IPS-18a (cell line): ENCODE data around the gene COQ10A.
"Not testable (repeated sequence)": the region's sequence is repeated elsewhere in the genome, so short reads cannot be mapped to it uniquely, and the experiment has no call there.

Source experiments
- H3K27ac ChIP-seq: one replicate; pipeline ENCODE4 v1.5.1; 2013; ENCODE audit warnings: low read length
- H3K27me3 ChIP-seq: one replicate; pipeline ENCODE4 v1.6.1; 2013; ENCODE audit warnings: mild to moderate bottlenecking, low read length; ENCODE audit not compliant: control insufficient read depth, insufficient read depth
- H3K36me3 ChIP-seq: one replicate; pipeline ENCODE4 v1.6.1; 2013; ENCODE audit warnings: low read depth, low read length; ENCODE audit not compliant: control insufficient read depth
- H3K4me1 ChIP-seq: one replicate; pipeline ENCODE4 v1.6.1; 2013; ENCODE audit warnings: low read depth, low read length; ENCODE audit not compliant: control insufficient read depth
- H3K4me3 ChIP-seq: one replicate; pipeline ENCODE4 v1.5.1; 2013; ENCODE audit warnings: low read length
- H3K9ac ChIP-seq: one replicate; pipeline ENCODE4 v1.6.1; 2013; ENCODE audit warnings: mild to moderate bottlenecking, low read length, moderate library complexity
- H3K9me3 ChIP-seq: one replicate; pipeline ENCODE4 v1.6.1; 2013; ENCODE audit warnings: low read depth, low read length; ENCODE audit not compliant: control insufficient read depth

COQ10A gene

DNA sequence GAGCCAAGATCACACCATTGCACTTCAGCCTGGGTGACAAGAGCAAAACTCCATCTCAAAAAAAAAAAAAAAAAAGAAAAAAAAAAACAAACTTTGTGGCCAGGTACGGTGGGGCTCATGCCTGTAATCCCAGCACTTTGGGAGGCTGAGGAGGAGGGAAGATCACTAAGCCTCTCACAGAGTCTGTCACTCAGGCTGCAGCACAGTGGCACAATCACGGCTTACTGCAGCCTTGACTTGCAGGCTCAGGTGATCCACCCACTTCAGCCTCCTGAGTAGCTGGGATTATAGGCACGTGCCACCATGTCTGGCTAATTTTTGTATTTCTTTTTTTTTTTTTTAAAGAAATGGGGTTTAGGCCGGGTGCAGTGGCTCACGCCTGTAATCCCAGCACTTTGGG lies 17.5 kb downstream of the COQ10A start:
- peaks cover 51% of the 10 kb centered on the region for H3K36me3 ChIP-seq

DNA sequence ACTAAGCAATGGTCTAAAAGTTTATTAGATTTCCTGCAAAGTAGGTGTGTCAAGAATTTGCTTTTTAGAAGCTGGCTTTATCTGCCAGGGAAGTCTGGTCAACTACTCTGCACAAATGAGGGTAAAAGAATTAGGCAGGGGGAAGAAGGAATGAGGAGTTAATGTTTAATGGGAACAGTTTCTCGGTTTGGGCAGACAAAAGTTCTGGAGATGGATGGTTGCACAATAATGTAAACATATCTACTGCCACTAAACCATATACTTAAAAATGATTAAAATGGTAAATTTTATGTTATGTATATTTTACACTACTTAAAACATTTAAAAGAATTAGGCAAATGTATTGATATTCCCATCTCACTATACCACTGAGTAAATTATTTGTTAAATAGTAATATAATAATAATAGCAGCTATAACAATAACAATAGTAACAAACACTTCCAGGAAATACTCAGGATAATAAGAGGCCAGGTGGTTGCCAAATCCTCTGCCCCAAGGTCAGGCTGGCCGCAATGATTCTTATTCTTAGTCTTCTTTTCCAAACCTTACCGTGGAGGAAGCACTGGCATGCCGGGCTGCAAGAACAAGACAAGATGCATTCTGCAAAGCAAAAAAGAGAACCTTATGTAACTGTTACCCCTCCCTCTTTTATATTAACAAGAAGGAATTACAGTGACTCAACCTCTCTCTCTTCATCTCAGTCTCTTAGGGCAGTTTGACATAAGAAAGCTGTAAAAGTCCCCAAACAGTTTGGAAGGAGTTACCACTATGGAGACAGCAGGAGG lies 19.5 kb downstream of the COQ10A start:
- no peaks in the 10 kb centered on the region for H3K4me1 ChIP-seq
- no peak overlapping the region for H3K27ac ChIP-seq

More for the DNA sequence above, 17.5 kb downstream of the COQ10A start:
- not testable (repeated sequence) for H3K27ac ChIP-seq, H3K9me3 ChIP-seq, H3K4me3 ChIP-seq, H3K27me3 ChIP-seq, H3K9ac ChIP-seq, H3K4me1 ChIP-seq

DNA sequence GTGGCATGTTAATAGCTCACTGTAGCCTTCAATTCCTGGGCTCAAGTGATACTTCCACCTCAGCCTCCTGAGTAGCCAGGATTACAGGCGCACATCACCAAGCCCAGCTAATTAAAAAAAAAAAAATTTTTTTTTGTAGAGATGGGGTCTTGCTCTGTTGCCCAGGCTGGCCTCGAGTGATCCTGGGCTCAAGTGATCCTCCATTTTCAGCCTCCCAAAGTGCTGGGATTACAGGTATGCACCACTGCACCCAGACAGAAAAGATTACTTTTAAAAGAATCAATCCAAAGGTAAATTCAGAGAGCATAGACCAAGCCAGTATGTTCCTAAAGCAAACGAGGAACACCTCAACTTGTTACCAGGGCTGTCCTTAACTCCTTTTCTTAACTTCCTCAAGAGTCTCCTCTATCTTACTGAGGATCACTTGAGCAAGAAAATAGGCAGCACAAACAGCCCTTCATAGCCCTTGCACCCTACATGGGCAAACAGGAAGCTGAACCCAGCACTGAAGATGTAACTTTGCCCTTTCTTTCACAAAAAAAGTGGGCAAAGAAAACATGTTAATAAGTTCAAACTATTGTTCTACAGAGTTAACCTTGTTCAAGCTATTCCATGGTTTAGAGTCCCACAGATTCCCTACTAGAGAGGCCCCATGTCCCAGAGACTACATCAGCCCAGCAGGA lies 22.1 kb downstream of the COQ10A start:
- peaks cover 34% of the 10 kb centered on the region for H3K36me3 ChIP-seq
- H3K9ac ChIP-seq, result no peak overlapping the region
- H3K27me3 ChIP-seq, result no peaks in the 10 kb centered on the region
- H3K9me3 ChIP-seq, result no peaks in the 10 kb centered on the region
- no peaks in the 10 kb centered on the region for H3K4me1 ChIP-seq
- H3K27ac ChIP-seq, result no peak overlapping the region
- H3K4me3 ChIP-seq, result no peak overlapping the region

More for the DNA sequence above, 19.5 kb downstream of the COQ10A start:
- Histone ChIP-seq H3K36me3 (peaks cover 54% of the 10 kb centered on the region), H3K9ac (no peak overlapping the region), H3K4me3 (no peak overlapping the region), H3K27me3 (no peaks in the 10 kb centered on the region), H3K9me3 (no peaks in the 10 kb centered on the region)

DNA sequence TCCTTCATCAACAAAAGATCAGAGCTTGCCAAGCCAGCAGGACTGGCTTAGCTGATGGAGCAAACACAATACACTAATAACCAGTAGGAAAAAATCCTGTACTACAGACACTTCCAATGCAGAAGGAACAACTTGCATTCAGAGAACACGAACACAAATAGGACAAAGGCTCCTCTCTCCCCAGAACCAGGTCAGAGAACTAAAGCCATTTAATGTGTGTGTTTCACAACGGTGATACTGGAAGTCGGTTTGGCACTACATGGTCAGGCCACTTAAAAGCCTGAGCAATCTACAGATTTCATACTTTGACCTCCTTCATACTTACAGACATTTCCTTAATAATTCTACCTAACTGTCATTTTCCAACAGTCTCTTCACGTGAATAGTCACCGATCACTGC lies 27.1 kb downstream of the COQ10A start:
- H3K9ac ChIP-seq, result no peak overlapping the region
- H3K27ac ChIP-seq, result no peak overlapping the region
- H3K4me1 ChIP-seq, result no peaks in the 10 kb centered on the region
- H3K36me3 ChIP-seq, result peaks cover 30% of the 10 kb centered on the region
- H3K27me3 ChIP-seq, result no peaks in the 10 kb centered on the region
- H3K4me3 ChIP-seq, result no peak overlapping the region
- H3K9me3 ChIP-seq, result no peaks in the 10 kb centered on the region

DNA sequence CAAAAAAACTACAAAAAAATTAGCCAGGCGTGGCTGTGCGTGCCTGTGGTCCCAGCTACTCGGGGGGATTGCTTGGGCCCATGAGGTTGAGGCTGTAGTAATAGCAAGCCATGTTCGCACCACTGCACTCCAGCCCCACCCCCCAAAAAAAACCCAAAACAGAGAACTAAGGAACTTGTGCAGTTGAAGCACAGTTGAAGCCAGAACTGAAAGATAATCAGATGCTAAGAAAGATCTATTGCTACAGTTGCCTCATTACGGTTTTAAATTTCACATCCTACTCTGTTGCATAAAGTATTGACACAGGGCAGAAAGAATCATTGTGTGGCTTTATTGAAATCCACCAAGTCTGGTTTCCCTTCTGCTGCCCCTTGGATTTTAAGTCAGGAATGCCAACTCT lies 29.6 kb downstream of the COQ10A start:
- Histone ChIP-seq H3K36me3 (peaks cover 18% of the 10 kb centered on the region), H3K4me3 (no peak overlapping the region), H3K4me1 (peaks cover 12% of the 10 kb centered on the region), H3K27me3 (no peaks in the 10 kb centered on the region), H3K9ac (no peak overlapping the region), H3K27ac (no peak overlapping the region), H3K9me3 (no peaks in the 10 kb centered on the region)

DNA sequence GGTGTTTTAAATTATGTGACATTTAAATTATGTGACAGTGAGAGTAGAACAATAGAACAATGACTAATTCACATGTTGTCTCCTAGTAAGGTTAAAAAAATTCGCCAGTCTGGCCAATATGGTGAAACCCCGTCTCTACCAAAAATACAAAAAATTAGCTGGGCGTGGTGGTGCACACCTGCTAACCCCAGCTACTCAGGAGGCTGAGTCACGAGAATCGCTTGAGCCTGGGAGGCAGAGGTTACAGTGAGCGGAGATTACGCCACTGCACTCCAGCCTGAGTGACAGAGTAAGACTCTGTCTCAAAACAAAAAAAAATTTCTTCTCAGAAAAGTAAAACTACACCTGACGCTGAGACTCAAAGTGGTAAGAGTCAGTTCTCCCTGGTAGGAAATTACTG lies 30.7 kb downstream of the COQ10A start:
- Histone ChIP-seq H3K4me3 (no peak overlapping the region), H3K27ac (no peak overlapping the region)

DNA sequence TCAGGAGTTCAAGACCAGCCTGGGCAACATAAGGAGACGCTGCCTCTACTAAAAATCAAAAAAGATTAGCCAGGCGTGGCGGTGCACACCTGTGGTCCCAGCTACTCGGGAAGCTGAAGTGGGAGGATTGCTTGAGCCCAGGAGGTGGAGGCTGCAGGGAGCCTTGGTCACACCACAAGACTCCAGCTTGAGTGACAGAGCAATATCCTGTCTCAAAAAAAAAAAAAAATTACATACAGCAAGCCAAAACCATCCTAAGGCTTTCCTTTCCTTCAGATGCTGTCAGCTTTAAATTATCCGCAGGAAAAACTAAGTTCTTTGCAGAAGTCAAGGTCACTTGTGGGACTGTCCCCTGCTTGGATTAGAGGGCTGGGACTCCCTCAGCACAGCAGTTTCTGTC lies 32.1 kb downstream of the COQ10A start:
- H3K4me1 ChIP-seq, result peaks cover 12% of the 10 kb centered on the region
- H3K36me3 ChIP-seq, result peaks cover 13% of the 10 kb centered on the region
- peak overlapping the region; percentile 94 for H3K4me3 ChIP-seq
- no peaks in the 10 kb centered on the region for H3K9me3 ChIP-seq
- peak overlapping the region; percentile 88 for H3K9ac ChIP-seq
- no peak overlapping the region for H3K27ac ChIP-seq
- H3K27me3 ChIP-seq, result no peaks in the 10 kb centered on the region

More for the DNA sequence above, 30.7 kb downstream of the COQ10A start:
- Histone ChIP-seq H3K4me1 (peaks cover 12% of the 10 kb centered on the region), H3K9me3 (no peaks in the 10 kb centered on the region), H3K36me3 (peaks cover 13% of the 10 kb centered on the region), H3K27me3 (no peaks in the 10 kb centered on the region), H3K9ac (no peak overlapping the region)

DNA sequence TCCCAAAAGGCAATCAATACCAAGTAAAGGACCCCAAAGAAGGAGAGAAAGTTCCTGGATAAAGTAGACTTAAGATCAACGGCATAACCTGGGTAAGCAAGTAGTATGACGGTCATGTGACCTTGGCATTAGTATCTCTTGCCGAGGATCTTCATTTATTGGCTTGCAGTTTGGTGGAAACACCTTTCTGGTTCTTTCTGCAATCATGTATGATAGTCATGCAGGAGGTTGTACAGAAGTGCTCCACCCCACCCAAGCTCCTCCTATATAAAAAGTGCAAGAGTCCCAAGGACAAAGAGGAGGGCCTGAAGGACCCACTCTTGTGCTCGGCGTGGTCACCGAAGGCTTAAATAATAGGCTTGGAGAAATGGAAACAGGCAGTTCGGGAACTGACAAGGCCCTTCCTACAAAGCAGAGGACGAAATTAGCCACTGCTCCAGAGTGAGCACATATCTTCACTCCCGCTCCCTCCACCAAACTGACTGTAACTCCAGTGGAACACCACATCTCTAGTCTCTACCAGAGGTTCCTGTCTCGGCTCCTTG lies 32.6 kb downstream of the COQ10A start:
- H3K4me3 ChIP-seq, result peak overlapping the region; percentile 94
- peaks cover 12% of the 10 kb centered on the region for H3K4me1 ChIP-seq
- peak overlapping the region; percentile 88 for H3K9ac ChIP-seq
- no peaks in the 10 kb centered on the region for H3K9me3 ChIP-seq
- H3K27me3 ChIP-seq, result no peaks in the 10 kb centered on the region
- peaks cover 13% of the 10 kb centered on the region for H3K36me3 ChIP-seq
- H3K27ac ChIP-seq, result peak overlapping the region; percentile 9

DNA sequence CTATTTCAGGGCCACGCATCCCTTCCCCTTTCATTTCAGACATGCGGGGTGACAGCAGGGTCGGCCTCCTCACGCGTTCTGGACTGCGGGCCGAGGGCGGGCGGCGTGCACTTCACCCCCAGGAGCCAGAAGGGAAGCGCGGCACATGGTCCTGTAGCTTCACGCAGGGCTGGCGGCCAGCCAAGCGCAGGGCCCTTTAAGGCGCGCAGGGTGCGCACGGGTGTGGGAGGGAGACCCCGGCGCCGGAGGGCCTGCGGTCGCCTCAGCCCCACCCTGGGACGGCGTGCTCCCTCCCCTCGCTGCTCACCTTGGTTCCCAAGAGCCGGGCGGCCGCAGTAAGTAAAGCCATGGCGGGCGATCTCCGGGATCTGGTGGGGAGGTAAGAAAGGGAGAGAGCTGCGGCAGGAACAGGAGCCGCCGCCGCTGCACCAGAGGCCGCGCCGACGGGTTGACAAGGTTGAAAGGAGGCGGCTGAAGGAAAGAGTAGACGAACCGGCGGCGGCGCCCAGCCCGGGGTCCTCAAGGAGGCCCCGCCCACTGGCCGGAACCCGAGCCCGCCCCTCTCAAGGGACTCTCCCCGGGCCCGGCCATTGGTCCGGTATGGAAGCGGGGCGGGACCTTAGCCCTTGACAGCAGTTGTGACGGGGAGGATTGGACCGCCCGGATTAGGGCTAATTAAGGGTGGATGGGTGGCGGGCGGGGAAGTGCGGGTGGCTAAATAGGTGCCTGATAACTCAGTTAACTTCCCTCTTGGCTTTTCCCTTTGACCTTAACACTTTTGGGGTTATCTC lies 33.3 kb downstream of the COQ10A start, which contains the start of gene CS:
Gene CS, minus strand, starts transcription at position 478 of the 791 bp plus-strand sequence. Its CDS starts 129 bp downstream, at position 349.
- no peaks in the 10 kb centered on the region for H3K27me3 ChIP-seq
- peak within 1 kb of the TSS; percentile 88 for H3K9ac ChIP-seq
- H3K27ac ChIP-seq, result peak within 1 kb of the TSS; percentile 93
- H3K4me3 ChIP-seq, result peak within 1 kb of the TSS; percentile 94
- H3K36me3 ChIP-seq, result peaks cover 13% of the 10 kb centered on the region
- peaks cover 12% of the 10 kb centered on the region for H3K4me1 ChIP-seq
- no peaks in the 10 kb centered on the region for H3K9me3 ChIP-seq

DNA sequence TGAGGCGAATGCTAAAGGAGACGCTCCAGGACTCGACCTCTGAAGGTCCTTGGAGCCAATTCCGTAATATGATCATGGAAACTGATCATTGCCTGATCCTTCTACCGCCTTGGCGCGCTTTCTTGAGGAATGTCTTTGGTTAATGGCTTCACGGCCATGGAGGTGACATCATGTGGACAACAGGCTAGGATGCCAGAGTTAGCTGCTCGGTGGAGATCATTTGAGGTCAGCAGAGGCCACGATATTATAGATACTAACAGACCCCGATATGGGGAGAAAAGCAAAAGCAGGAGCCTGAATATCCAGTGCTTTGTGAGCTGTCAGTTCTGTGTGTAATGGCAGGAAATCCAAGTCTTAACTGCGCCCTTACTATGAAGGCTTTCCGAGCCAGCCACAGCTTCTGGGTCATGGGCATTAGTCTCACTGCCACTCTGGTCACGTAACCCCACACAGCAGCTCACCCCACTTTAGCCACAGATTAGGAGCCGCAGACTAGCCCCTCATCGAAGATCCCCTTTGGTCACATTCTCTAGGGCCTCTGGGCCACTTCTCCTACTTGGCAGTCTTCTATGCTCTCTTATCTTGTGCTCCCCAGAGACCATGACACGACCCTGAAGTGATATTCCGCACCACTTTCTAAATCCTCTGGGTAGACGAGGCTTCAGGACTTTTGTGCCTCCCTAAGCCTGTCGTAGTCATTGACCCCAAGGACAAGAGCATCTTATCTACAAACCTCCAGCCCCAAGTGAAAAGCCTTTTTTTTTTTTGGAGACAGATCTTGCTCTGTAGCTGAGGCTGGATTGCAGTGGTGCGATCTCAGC lies 34.1 kb downstream of the COQ10A start:
- Histone ChIP-seq H3K27me3 (no peaks in the 10 kb centered on the region), H3K4me1 (peaks cover 12% of the 10 kb centered on the region), H3K36me3 (peaks cover 20% of the 10 kb centered on the region), H3K4me3 (peak overlapping the region; percentile 94), H3K27ac (peak overlapping the region; percentile 93), H3K9ac (peak overlapping the region; percentile 71), H3K9me3 (no peaks in the 10 kb centered on the region)
